GM18870 (cell line): ENCODE results near the gene HINT2.

Experiments used
- ATAC-seq: cut with Tn5 transposase; IDR thresholded peaks from one replicate; pipeline ENCODE4 v1.9.1; 2021; ENCODE audit warnings: moderate library complexity; ENCODE audit not compliant: unreplicated experiment

Gene HINT2

GRCh38 chr9:35841645-35841900 lies 26.7 kb upstream of the HINT2 start:
- no peak for ATAC-seq

DNA sequence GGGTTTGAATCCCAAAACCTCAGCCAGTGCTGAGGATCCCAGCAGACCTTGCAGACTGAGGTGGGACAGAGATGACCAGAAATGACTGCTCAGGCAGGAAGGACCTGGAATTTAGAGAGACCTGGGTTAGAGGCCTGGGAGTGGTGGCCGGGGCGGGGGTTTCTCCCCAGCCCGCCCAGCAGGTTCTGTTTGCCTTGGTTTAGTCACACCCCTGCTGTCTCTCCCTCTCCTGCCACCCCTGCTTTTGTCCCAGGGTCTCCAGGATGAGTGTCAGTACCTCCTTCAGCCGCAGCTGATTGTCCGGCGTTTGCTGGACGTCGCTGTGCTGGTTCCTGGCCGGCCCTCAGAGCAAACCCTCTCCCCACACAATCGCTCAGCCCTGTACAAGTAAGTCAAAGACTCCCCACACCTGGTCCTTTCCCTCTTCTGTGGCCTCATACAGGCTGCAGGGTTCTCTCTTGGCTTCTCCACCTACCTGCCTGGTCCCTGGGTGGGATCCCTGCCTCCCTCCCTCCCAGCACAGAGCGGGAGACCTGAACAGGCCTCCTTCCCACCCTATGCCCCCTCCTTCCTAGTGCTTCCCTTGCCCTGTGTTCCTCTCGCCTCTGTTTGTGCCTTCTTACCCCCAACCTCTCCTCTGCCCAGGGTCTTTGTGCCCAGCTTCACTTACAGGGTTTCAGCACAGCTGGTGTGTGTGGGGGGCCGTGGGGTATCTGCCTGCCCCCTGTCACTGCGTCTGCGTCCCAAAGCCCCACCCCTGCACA lies 26.2 kb upstream of the HINT2 start:
- no peak for ATAC-seq

DNA sequence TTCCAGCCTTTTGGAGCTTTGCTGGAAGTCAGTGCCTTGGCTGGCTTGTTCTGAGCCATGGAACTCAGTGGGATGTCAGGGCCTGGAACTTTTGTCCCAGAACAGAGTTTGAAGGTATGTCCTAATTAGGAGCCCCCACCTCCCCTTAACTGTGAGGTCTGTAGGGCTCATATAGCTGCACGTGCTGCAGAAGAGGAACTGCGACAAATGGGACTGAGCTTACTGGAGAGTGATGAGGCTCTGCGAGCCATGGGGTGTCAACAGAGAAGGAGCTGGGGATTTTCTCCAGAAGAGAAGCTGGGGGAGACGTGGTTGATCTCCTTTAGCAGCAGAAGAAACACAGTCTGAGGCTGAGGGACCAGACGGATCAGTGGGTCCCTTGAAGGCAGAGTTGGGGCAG lies 25.1 kb upstream of the HINT2 start:
- ATAC-seq: no peak

DNA sequence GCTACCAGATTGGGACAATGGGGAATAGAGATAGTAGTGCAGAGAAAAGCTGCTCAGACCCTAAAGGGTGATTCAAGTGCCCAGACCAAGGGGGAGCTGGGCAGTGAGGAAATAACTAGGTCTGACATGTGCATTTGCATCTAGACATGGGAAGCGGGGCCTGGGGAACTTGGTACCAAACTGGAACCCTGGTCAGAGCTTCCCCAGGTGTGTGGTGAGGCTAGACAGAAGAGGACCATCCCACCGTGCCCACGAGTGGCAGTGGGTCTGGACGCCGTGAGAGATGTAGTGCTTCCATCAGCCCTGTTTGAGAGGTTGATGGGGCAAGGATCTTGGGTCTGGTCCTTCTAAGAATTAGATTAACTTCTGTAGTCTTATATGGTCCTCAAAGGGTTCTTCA lies 21.8 kb upstream of the HINT2 start:
- ATAC-seq: no peak

DNA sequence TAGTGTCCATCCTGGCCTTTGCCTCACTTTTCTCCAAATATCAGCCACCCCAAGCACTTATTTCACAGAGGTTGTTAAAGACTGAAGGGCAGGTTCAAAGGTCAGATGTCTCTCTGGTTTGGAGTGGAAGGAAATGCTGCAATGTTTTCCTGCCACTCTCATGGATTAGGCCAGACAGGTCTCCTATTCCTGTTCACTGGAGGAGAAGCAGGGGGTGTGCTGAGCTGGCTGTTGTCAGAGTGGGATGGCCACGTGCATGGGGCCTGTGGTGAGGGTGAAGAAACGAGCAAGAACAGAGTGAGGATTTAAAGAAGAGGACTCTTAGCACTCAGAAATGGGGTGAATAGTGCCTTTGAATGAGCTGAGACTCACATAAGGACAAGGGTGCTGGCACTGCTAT lies 20.9 kb upstream of the HINT2 start:
- ATAC-seq: no peak

- ATAC-seq: no peak
Measured at GRCh38 chr9:35835216-35835632, 20.4 kb upstream of the HINT2 start.

DNA sequence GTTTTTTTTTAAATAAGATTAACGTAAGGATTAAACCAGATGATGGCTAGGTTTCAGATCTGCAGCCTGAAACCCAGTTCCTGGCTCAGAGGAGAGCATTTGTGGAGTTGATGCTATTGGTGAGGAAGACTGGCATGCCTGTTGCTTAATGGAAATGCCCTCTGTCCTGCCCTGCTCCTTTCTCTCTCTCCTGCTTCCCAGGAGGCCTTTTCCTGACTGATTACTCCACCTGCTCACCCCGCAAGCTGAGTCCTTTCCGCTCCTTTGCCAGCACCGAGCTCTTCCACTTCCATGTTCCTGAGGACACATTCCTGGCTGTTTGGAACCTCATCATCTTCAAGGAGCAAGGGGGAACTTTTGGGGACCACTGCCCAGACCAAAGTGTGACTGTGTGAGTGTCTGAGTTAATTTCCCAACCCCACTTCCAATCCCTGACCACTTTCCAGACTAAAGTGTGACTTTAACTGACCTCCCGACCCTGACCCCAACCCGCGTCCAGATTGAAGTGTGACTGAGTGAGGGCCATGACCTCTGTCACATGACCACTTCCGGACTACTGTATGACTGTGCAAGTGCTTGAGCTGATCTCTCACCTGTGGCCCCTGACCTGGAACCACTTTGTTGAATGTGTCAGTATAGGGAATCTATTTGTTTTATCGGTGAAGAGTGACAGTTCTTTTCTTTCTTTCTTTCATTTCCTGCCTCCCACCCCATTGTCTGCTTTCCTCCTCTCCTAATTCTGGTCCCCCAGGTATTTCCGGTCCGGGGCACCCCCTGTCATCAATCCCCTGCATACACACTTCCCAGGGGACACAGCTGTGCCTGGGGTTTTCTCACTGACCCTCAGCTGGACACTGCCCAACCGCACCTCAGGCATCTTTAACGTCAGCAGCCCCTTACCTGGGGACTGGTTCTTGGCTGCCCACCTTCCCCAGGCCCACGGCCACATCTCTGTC lies 19.7 kb upstream of the HINT2 start:
- ATAC-seq: no peak

GRCh38 chr9:35832814-35833213 lies 18.0 kb upstream of the HINT2 start:
- ATAC-seq: no peak

- ATAC-seq: no peak
Measured at GRCh38 chr9:35831040-35831439, 16.2 kb upstream of the HINT2 start.

GRCh38 chr9:35829764-35830096 lies 14.9 kb upstream of the HINT2 start:
- no peak for ATAC-seq

DNA sequence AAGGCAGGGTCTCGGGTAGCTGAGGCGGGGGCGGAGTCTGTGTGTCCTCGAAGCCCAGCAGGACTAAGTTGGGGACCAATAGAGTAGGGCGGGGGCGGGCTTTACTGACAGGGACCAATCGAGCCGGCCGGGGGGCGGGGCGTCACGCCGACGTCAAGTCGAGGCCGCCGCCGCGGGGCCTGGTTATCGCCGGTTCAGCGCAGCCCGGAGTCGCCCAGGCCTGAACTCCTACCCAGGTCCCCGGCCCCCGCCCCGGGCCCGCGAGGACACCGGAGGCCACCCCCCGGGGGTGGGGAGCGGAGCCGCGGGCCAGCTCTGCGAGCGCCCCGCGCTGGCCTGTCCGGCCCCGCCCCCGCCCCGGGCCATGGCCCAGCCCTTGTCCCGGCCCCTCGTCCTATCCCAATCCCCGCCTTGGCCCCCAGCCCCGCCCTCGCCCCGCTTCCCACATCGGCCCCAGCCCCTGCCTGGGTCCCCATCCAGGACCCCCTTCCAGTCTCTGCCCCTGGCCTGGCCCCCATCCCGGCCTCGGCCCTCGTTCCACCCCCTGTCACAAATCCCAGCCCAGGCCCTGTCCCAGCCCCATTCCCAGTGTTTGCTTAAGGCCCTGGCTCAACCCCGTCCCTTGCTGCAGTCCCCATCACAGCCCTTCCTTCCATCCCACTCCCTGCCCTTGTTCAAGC lies 14.4 kb upstream of the HINT2 start, which contains the start of gene TMEM8B:
Gene TMEM8B (plus strand): TSS at position 145 of the 680 bp plus-strand sequence. CDS start 220 bp downstream, at position 365.
- no peak for ATAC-seq

DNA sequence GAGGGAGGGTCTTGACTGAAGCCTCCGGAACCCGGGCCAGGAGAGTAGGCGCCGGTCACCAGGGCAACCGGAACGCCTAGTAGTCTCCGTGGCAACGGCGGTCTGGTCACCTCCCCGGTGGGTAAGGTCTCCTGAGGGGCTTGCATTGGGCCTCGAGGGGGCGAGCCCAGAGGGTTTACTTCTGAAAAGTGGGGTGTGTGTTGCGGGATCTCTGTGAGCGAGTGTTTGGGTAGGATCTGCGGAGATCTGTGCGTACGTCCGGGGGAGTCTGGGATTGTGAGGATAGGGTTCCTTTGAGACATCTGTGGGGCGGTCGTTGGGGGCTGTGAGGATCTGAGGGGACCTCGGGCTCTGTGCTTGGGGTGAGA lies 13.9 kb upstream of the HINT2 start, which contains the start of gene FAM221B:
Gene FAM221B (minus strand): TSS at position 17 of the 368 bp plus-strand sequence. CDS start 2,571 bp downstream, outside the sequence.
- ATAC-seq: no peak

DNA sequence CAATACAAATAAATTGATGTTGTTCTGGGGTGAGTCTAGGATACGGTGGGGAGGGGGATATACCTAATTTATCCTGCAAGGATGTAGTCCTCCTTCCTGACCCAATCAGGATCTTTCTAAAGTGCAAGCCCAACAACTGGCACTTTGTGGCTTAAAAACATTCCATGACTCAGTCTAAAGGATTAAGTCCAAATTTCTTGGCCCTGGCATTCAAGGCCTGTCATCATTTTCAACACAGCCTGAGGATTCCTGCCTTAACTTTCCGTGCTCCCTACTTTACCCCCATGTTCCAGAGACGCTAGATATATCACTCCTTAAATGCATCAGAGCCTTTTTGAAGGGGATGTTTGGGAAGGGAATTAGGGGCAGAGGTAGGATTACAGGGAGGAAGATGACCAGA lies 12.6 kb upstream of the HINT2 start:
- no peak for ATAC-seq

DNA sequence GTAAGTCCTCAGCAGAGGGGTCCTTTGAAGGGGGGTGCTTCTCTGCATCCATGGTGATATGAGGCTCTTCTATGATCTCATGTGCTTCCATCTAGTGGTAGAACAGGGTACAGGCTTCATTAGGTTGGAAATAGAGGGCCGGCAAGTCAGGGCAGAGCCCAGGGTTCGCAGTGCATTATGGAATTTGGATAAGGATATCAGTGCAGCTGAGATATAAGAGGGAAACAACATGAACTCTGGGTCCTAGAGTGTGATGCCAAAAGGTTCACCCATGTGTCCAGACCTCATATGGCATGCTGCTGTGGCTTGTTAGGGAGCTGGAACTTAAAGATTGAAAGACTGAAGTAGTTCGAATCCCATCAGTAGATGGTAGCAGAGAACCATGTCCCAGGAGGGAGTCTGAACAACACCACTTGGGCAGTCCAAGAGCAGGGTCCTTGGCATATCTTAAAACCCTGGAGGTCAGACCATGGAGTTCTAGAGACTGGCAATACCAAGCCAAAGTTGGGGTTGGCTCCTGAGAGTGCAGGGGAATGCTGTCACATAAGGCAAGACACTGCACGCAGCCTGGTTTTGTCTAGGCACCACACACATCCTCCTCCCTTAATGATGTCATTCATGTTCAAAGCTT lies 11.3 kb upstream of the HINT2 start:
- ATAC-seq: peak; percentile 61

- ATAC-seq: no peak
Measured at GRCh38 chr9:35822926-35823325, 8.1 kb upstream of the HINT2 start.

- no peak for ATAC-seq
Measured at GRCh38 chr9:35820076-35820475, 5.2 kb upstream of the HINT2 start.

DNA sequence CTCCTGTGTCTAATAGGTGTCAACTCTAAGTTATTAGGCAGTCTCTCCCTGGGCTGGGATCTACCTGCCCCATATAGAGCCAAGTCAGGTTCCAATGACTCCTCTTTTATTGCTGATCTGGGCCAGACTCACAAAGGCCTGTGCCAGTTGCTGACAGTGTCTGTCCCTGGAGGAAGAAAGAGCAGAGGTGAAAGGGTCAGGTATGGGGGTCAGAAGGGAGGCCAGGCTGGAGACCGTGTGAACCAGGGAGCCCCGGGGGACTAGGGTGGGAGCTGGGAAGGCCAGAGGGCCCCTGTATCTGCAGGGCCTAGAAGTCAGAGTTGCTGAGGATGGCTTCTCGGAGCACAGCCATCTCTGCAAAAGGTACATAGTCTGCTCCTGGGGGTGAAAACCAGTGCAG lies 3.5 kb upstream of the HINT2 start:
- no peak for ATAC-seq

GRCh38 chr9:35816708-35817107 lies 1.9 kb upstream of the HINT2 start:
- ATAC-seq: no peak

DNA sequence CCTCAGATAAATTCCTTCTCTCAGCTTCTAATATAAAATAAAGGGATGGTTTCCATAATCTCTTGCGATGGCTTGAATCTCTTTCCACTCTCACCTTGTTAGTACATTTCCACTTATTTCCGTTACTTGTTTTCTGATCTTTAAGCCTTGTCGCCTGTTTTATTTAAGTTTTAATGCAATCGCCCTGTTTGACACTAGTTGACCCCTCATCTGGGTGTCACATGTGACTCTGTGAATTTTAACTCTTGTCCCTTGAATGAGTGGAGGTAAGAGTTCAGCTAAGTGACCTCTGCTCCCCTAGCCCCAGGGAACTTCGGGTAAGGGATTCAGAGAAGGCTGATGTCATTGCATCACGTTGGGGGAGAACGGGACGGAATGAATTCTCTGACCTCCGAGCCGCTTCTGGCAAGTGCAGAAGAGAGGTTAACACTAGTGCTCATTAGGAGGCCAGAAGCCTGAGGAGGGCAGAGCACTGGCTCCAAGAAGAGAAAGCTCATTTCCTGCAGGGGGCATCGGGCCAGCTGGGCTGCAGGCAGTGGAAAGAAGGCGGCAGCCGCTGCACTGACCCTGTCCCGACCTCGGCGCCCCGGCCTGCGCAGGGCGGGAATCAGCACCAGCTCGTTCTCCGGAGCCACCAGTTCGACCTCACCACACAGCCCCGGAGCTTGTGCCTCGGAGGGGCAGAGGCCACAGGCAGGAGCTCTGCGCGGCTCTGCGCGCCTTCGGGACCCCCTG lies 569 bp downstream of the HINT2 start:
- ATAC-seq: peak; percentile 17

GRCh38 chr9:35813434-35814105 lies 1.3 kb downstream of the HINT2 start:
- no peak for ATAC-seq
